ENCODE data around the gene HAGH. TPM values are rescaled to one million over a fixed set of nuclear protein-coding genes. Genes with fewer than 3 reads are reported as not detected.

The HAGH gene
- total RNA-seq, 3 donors from 2014 or later, result 34.4 to 45.9 (median 35.3) TPM

GRCh38 chr16:1821861-1822611, 4.6 kb downstream of the HAGH start:
- Mint-ChIP-seq H3K4me1 (ENCODE audit: low read depth) (peaks cover 19% of the 10 kb centered on the region), H3K27me3 (ENCODE audit: low read depth) (no peaks in the 10 kb centered on the region), H3K36me3 (ENCODE audit: insufficient read depth) (peaks cover 2% of the 10 kb centered on the region), H3K4me3 (no peak overlapping the region), H3K9me3 (no peaks in the 10 kb centered on the region)
- ATAC-seq (no peak), DNase-seq (no peak)

GRCh38 chr16:1820946-1821290, 5.7 kb downstream of the HAGH start:
- DNase-seq (no peak), ATAC-seq (no peak)
- no peak overlapping the region for H3K4me3 Mint-ChIP-seq
- H3K9me3 Mint-ChIP-seq, result no peaks in the 10 kb centered on the region
- H3K27me3 Mint-ChIP-seq (ENCODE audit: low read depth), result no peaks in the 10 kb centered on the region
- peaks cover 2% of the 10 kb centered on the region for H3K36me3 Mint-ChIP-seq (ENCODE audit: insufficient read depth)
- peaks cover 18% of the 10 kb centered on the region for H3K4me1 Mint-ChIP-seq (ENCODE audit: low read depth)

- Mint-ChIP-seq H3K9me3 (no peaks in the 10 kb centered on the region), H3K4me1 (ENCODE audit: low read depth) (peaks cover 12% of the 10 kb centered on the region), H3K4me3 (no peak overlapping the region), H3K36me3 (ENCODE audit: insufficient read depth) (peaks cover 5% of the 10 kb centered on the region), H3K27me3 (ENCODE audit: low read depth) (no peaks in the 10 kb centered on the region)
- no peak for DNase-seq
- ATAC-seq, result no peak
Measured at GRCh38 chr16:1820096-1820945, 6.3 kb downstream of the HAGH start.

- DNase-seq, result no peak
- no peak overlapping the region for H3K4me3 Mint-ChIP-seq
Measured at GRCh38 chr16:1819611-1820010, 7.0 kb downstream of the HAGH start.

GRCh38 chr16:1818873-1819525, 7.6 kb downstream of the HAGH start:
- ATAC-seq (no peak), DNase-seq (no peak)
- H3K36me3 Mint-ChIP-seq (ENCODE audit: insufficient read depth), result peaks cover 9% of the 10 kb centered on the region
- no peaks in the 10 kb centered on the region for H3K9me3 Mint-ChIP-seq
- H3K4me3 Mint-ChIP-seq, result no peak overlapping the region
- H3K4me1 Mint-ChIP-seq (ENCODE audit: low read depth), result peaks cover 3% of the 10 kb centered on the region
- H3K27me3 Mint-ChIP-seq (ENCODE audit: low read depth), result no peaks in the 10 kb centered on the region

More at GRCh38 chr16:1819611-1820010, 7.0 kb downstream of the HAGH start:
- no peaks in the 10 kb centered on the region for H3K27me3 Mint-ChIP-seq (ENCODE audit: low read depth)
- H3K36me3 Mint-ChIP-seq (ENCODE audit: insufficient read depth), result peaks cover 9% of the 10 kb centered on the region
- H3K9me3 Mint-ChIP-seq, result no peaks in the 10 kb centered on the region
- no peak for ATAC-seq
- H3K4me1 Mint-ChIP-seq (ENCODE audit: low read depth), result peaks cover 9% of the 10 kb centered on the region

- H3K4me1 Mint-ChIP-seq (ENCODE audit: low read depth), result peaks cover under 1% of the 10 kb centered on the region
- H3K36me3 Mint-ChIP-seq (ENCODE audit: insufficient read depth), result peaks cover 11% of the 10 kb centered on the region
- H3K9me3 Mint-ChIP-seq, result no peaks in the 10 kb centered on the region
- DNase-seq (no peak), ATAC-seq (no peak)
- H3K4me3 Mint-ChIP-seq, result no peak overlapping the region
- H3K27me3 Mint-ChIP-seq (ENCODE audit: low read depth), result no peaks in the 10 kb centered on the region
Measured at GRCh38 chr16:1818204-1818872, 8.3 kb downstream of the HAGH start.

- peaks cover 11% of the 10 kb centered on the region for H3K36me3 Mint-ChIP-seq (ENCODE audit: insufficient read depth)
- DNase-seq (no peak), ATAC-seq (no peak)
- peaks cover 5% of the 10 kb centered on the region for H3K4me1 Mint-ChIP-seq (ENCODE audit: low read depth)
- H3K27me3 Mint-ChIP-seq (ENCODE audit: low read depth), result no peaks in the 10 kb centered on the region
- no peaks in the 10 kb centered on the region for H3K9me3 Mint-ChIP-seq
- no peak overlapping the region for H3K4me3 Mint-ChIP-seq
Measured at GRCh38 chr16:1817716-1818115, 8.9 kb downstream of the HAGH start.

GRCh38 chr16:1817276-1817589, 9.4 kb downstream of the HAGH start:
- no peak for ATAC-seq
- Mint-ChIP-seq H3K27me3 (ENCODE audit: low read depth) (no peaks in the 10 kb centered on the region), H3K4me3 (no peak overlapping the region), H3K9me3 (no peaks in the 10 kb centered on the region), H3K36me3 (ENCODE audit: insufficient read depth) (peaks cover 11% of the 10 kb centered on the region), H3K4me1 (ENCODE audit: low read depth) (peaks cover 7% of the 10 kb centered on the region)
- no peak for DNase-seq

- no peaks in the 10 kb centered on the region for H3K9me3 Mint-ChIP-seq
- no peaks in the 10 kb centered on the region for H3K27me3 Mint-ChIP-seq (ENCODE audit: low read depth)
- no peak overlapping the region for H3K4me3 Mint-ChIP-seq
- ATAC-seq (no peak), DNase-seq (no peak)
- H3K36me3 Mint-ChIP-seq (ENCODE audit: insufficient read depth), result peaks cover 11% of the 10 kb centered on the region
- peaks cover 7% of the 10 kb centered on the region for H3K4me1 Mint-ChIP-seq (ENCODE audit: low read depth)
Measured at GRCh38 chr16:1816396-1817275, 10.0 kb downstream of the HAGH start.

GRCh38 chr16:1815461-1815860, 11.2 kb downstream of the HAGH start:
- Mint-ChIP-seq H3K36me3 (ENCODE audit: insufficient read depth) (peaks cover 11% of the 10 kb centered on the region), H3K9me3 (no peaks in the 10 kb centered on the region), H3K4me3 (no peak overlapping the region), H3K27me3 (ENCODE audit: low read depth) (no peaks in the 10 kb centered on the region), H3K4me1 (ENCODE audit: low read depth) (peaks cover 7% of the 10 kb centered on the region)
- DNase-seq (no peak), ATAC-seq (no peak)

- H3K36me3 Mint-ChIP-seq (ENCODE audit: insufficient read depth), result peaks cover 12% of the 10 kb centered on the region
- no peaks in the 10 kb centered on the region for H3K27me3 Mint-ChIP-seq (ENCODE audit: low read depth)
- peak; percentile 48 for DNase-seq
- H3K4me3 Mint-ChIP-seq, result no peak overlapping the region
- H3K9me3 Mint-ChIP-seq, result no peaks in the 10 kb centered on the region
- ATAC-seq, result peak; percentile 61 to 82
- peaks cover 7% of the 10 kb centered on the region for H3K4me1 Mint-ChIP-seq (ENCODE audit: low read depth)
Measured at GRCh38 chr16:1812732-1813163, 13.9 kb downstream of the HAGH start.

GRCh38 chr16:1810536-1810935, 16.1 kb downstream of the HAGH start:
- Mint-ChIP-seq H3K27me3 (ENCODE audit: low read depth) (no peaks in the 10 kb centered on the region), H3K36me3 (ENCODE audit: insufficient read depth) (peaks cover 18% of the 10 kb centered on the region), H3K4me3 (no peak overlapping the region), H3K9me3 (no peaks in the 10 kb centered on the region), H3K4me1 (ENCODE audit: low read depth) (peaks cover 7% of the 10 kb centered on the region)
- DNase-seq, result no peak
- no peak for ATAC-seq

GRCh38 chr16:1810106-1810505, 16.5 kb downstream of the HAGH start:
- ATAC-seq, result no peak
- peaks cover 14% of the 10 kb centered on the region for H3K36me3 Mint-ChIP-seq (ENCODE audit: insufficient read depth)

More at GRCh38 chr16:1810106-1810505, 16.5 kb downstream of the HAGH start:
- DNase-seq, result no peak
- H3K4me3 Mint-ChIP-seq, result no peak overlapping the region
- no peaks in the 10 kb centered on the region for H3K27me3 Mint-ChIP-seq (ENCODE audit: low read depth)
- no peaks in the 10 kb centered on the region for H3K9me3 Mint-ChIP-seq
- peaks cover 7% of the 10 kb centered on the region for H3K4me1 Mint-ChIP-seq (ENCODE audit: low read depth)
